Limb (tissue), 2 donors: Measurements from ENCODE around the gene MPZL3.
"Not testable (repeated sequence)": the region's sequence is repeated elsewhere in the genome, so short reads cannot be mapped to it uniquely, and the experiment has no call there.

Source experiments
- DNase-seq, 2 donors: peaks; one replicate each; pipeline ENCODE4 v3.0.0-alpha.2; 2016; ENCODE audit errors: extremely low spot score in 2 of 2

The MPZL3 gene

GRCh38 chr11:118212781-118213191, 39.4 kb downstream of the MPZL3 start:
- DNase-seq: no peak

DNA sequence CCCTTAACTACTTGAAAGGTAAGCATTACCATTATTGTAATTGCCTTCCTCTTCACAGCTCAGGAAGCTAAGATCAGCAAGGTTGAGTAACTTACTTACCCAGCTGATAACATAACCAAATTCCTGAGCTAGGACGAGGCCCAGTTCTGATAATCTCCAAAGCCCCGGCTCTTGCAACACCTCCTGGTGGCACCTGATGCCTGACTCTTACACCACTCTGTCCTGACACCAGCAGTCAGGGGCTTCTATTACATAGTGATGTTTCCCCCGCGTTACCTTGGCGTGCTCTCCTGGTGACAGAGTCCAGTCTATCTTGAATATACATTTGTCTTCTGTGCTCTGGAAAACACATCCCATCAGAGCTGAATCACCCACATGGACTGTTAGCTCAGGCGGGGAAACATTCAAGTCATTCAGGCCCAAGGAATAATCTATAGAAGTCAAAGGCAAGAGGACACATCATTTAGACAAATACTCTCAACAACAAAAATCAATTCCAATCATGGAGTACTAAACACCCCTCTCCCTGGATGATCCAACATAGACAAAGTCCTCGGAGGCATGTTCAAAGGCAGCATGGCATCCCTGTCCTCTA, 39.9 kb downstream of the MPZL3 start:
- DNase-seq: no peak

GRCh38 chr11:118211006-118211405, 41.2 kb downstream of the MPZL3 start:
- no peak for DNase-seq

DNA sequence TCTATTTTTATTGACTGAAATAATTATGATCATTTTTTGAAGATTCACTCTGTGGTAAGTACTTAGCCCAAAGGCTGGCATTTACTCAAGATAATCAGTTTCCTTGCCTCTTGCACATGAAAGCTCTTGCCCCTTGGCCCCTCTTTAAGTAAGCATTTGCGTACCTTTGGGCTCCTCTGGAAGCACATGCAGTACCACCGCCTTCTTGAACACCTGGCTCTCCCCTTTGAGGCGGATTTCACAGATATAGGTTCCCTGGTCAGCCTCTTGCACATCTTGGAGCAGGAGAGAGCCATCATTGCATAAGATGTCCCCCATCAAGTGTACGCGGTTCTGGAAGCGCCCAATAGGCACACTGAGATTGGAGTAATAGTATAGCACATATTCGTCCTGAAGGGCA, 41.8 kb downstream of the MPZL3 start:
- DNase-seq: no peak

- no peak for DNase-seq
Measured at GRCh38 chr11:118209033-118209432, 43.1 kb downstream of the MPZL3 start.

DNA sequence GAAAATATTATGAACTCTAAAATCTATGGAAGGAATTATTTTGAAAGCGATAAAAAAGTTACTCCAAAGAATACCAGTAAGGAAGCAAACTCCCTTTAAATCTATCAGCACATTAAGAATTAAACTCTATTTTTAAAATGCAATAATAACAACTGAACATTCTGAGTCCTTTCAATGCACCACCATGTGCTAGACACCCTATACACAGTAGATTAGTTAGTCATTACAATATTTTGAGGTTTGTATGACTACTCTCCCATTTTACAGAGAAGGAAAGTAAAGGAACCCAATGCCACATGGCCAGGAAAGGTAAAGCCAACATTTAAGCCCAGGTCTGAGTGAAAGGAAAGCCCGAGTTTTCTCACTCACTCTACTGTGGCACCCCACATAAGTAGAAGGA, 45.1 kb downstream of the MPZL3 start:
- DNase-seq: no peak

DNA sequence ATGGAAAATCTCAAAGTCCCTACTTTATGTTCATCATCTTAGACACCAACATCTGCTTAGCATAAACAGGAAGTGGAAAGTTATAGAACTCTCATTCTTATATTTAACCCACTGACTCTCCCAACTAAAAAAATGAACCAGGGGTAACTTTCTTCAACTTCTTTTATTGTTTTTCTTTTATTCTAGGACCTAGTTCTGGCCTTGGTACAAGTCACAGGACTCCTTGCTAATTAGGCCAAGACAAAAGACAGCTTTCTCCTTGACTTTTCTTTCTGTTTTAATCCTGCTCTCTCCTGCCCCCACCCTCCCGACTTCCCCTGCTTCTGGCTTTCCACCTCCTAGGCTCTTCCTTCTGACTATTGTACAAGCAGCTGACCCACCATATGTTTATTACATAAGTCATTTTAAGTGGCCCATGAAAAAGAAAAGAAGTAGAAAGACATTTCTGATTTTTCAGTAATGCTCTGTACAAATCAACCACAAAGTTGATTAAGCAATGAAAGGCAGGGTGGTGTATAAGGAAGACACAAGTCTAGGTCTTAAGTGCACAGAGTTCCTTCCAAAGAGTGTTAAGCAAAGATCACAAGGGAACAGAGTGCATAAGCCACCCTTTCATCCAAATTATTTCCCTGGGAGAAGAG, 45.7 kb downstream of the MPZL3 start:
- peak in 1 of 2 donors; percentile 14 for DNase-seq

DNA sequence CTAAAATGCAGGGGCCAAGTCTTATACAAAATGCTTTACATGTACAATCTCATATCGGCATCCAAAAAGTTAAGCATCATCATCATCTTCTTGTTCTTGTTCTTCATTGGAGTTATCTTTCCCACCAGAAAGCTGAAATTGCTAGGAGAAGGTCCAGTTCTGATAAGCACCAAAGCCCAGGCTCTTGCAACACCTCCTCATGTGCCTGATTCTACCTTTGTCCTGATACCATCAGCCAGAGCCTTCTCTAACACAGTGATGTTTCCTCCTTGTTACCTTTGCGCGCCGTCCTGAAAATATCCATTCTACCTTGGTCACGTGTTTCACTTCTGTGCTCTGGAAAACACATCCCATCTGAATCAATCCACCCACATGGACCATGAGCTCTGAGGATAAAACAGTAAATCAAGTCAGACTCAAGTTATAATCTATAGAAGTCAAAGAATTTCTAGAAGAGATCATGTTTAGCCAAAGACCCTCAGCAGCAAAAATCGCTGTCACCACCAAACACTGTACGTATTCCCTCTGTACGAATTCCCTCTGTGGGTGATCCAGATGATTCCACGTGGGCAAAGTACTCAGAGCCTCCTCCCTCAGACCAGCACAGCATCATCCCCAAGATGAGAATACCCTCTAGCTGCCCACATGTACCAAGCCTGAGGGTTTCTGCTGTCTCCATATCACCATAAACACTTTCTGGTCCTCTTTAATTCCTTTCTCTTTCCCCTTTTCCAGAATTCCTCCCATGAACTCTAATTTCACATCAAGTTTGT, 46.4 kb downstream of the MPZL3 start:
- DNase-seq: no peak

DNA sequence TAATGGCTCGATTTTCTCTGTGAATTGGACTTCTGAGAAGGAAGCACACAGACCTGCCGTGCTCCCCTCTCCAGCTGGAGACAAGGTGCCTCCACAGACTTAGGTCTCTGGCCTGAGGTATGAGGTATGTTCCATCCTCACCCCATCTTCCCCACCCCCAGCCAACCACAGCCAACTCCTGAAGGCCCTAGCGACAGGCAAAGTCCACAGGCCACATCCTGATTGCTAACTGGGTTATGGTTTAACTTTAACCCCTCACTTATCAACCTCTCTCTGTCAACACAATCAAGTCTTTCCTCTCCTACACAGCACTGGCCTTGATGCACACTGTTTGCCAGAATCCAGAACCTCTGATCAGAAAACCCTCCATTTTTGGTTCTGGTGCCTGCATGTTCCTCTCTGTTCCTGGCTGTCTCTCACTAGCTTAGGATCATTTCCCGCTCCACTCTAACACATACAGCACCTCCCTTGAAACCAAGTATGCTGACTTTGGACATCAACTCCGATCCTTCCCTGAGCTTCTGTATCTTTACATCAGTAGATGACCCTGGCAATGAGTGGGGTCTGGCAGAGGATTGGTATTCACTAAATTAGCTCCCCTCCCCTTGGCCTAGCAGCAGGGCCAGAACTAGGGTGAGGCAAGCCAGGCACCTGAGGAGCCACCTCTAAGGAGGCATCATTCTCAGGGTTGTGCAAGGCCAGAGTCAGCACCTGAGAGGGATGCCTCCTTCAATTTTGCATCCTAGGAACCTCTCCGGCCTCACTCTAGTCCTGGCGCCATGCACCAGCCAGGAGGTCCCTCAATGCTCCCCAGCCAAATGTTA, 49.4 kb downstream of the MPZL3 start:
- DNase-seq: no peak

GRCh38 chr11:118201966-118202365, 50.2 kb downstream of the MPZL3 start:
- DNase-seq: no peak

GRCh38 chr11:118200901-118201680, 51.1 kb downstream of the MPZL3 start:
- no peak for DNase-seq

DNA sequence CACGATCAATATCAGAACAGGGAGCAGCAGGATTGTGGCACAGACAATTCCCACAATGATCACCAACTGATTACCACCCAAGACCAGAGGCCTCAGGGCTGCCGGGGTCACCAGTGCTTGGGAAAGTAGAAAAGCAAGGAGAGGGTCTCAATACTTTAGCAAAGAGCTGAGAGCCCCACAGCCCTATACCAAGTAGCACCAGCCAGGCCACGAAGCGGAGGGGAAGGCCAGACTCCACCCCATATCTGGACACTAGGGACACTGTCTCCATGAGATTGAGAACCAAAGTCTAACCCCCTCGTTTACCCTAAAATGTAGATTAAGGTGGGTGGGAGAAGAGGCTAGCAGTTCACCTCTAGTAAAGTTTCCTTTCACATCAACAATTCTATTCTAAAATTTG, 51.7 kb downstream of the MPZL3 start:
- no peak for DNase-seq

GRCh38 chr11:118199135-118199534, 53.0 kb downstream of the MPZL3 start:
- DNase-seq: no peak

DNA sequence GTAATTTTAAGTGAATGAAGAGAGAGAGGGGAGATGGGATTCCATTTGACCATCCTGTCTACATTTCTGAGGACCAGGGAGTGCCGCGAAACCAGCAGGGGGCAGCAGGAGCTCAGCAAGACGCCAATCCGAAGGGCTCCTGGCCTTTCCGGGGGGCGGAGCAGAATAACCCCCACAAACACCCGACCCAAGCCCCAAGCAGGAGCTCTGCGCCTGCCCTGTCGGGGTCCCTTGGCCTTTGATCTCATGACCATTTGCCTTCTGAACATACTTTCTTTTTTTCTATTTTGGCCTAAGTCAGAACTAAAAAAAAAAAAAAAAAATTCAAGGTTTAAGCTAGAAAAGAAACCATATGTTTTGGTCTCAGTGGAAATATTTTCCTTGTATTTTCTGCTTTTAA, 53.8 kb downstream of the MPZL3 start:
- DNase-seq: peak; percentile 79 to 87

GRCh38 chr11:118194835-118195627, 57.1 kb downstream of the MPZL3 start:
- DNase-seq: peak; percentile 48 to 54

DNA sequence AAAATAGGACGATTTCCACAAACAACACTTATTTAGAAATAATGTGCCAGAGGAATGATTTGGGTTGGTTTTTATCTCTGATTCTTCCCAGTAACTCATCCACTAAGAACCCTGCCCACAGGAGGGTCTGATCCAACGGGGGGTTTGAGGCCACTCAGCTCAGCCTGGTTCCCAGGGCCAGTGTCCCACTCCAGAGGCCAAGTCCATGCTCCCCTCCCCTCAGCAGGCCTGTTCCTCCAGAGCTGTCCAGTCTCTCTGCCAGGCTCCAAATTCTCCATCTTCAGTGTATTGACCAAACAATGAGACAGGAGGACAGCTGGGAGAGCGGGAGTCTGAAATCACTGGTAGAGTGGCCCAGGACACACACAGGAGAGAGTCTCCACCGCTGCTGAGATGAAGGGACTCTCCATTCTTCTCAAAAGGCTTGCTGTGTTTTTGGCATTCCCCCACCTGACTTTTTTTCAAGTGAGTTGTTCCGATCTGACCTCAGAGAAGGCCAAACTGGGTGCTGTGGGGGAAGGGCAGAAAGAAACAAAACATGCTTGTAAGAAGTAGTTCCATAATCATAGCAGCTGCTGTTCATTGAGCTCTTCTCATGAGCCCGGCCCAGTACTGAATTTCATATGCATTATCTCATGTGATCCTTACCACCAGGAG, 58.1 kb downstream of the MPZL3 start:
- no peak for DNase-seq

DNA sequence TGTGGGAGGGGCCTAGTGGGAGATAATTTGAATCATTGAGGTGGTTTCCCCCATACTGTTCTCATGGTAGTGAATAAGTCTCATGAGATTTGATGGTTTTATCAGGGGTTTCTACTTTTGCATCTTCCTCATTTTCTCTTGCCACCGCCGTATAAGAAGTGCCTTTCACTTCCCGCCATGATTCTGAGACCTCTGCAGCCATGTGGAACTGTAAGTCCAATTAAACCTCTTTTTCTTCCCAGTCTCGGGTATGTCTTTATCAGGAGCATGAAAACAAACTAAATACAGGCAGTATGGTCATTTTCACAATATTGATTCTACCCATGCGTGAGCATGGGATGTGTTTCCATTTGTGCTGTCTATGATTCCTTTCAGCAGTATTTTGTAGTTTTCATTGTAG, 59.3 kb downstream of the MPZL3 start:
- not testable (repeated sequence) for DNase-seq

GRCh38 chr11:118190942-118191506, 61.1 kb downstream of the MPZL3 start:
- not testable (repeated sequence) for DNase-seq

DNA sequence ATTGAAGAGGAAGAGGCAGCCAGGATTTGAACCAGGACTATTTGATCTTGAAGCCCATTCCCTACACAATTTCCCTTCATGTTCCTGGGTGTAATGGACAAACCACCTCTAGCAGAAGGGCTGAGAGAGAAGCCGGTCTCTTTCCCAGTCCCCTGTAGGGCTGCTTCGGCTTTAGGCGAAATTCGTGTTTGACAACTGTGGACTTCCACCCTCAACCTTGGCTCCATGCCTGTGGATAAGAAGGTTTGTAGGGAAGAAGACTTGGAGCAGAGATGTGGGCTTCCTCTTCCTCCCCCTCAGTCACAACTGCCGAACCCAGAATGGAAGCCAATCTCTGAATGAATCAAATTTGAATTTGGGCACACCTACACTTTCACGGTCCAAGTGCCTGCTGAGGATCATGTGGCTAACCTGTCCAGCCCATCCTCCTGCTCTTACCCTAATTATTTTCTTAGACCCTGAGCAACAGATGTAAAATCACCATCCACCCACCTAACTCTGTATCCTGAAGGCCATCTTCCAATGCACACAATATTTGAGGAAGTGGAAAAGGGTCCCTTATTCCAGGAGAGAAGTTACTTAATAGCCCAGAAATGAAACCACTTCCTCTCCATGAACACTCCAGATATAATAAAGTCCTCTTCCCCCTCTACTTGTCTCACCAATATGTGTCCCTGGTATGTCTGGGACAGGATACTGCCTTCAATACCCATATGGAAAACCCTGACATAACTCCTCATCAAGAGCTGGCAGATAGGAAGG, 65.6 kb downstream of the MPZL3 start:
- no peak for DNase-seq
